ENCODE results near the gene CDH23.

- TF ChIP-seq POLR2A (IDR thresholded peaks at IDR 0.05) = no peak
- no peak for TF ChIP-seq CTCF (IDR thresholded peaks at IDR 0.05 in 8 of 11, conservative IDR thresholded peaks at IDR 0.05 in 3 of 11)
- TF ChIP-seq POLR2AphosphoS5 (IDR thresholded peaks at IDR 0.05) = no peak
Measured at GRCh38 chr10:71382757-71383156, 14.0 kb upstream of the CDH23 start.
